ENCODE measurements around the gene HIF1A. TPM values are rescaled to one million over a fixed set of nuclear protein-coding genes. Genes with fewer than 3 reads are reported as not detected.

HIF1A gene
- total and polyA plus RNA-seq, 2 donors (not counting 3 experiments of a cell fraction or from before 2014, with no cell fraction given): 58.3 to 179 TPM

DNA sequence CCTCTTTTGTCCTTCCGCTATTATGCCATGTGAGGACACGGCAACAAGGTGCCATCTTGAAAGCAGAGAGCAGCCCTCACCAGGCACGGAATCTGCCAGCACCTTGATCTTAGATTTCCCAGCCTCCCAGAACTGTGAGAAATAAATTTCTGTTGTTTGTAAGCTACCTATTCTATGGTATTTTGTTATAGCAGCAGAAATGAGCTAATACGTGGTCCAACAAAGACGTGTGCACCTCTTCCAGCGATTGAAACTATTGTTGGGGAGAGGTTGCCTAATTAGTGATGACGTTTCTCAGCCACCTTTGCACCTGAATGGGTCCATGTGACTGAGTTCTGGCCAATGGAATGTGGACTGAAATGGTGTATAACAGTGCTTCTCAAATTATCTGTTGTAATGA, 64.6 kb downstream of the HIF1A start:
- no TSS peak for BruUV-seq (replicated peaks)
- DNase-seq (ENCODE audit: low read depth, low spot score) (no peak), FAIRE-seq (no peak)
- Histone ChIP-seq H3K36me3 (ENCODE audit: control insufficient read depth in 2 of 2, extremely low read depth in 1 of 2, insufficient read depth in 2 of 2, low read length in 2 of 2) (no peaks in the 10 kb centered on the region), H3K79me2 (ENCODE audit: control insufficient read depth, insufficient read depth, low read length) (peaks cover 26% of the 10 kb centered on the region), H3K27me3 (ENCODE audit: control insufficient read depth in 2 of 2, insufficient read depth in 2 of 2, low read length in 2 of 2) (no peaks in the 10 kb centered on the region), H3K9me1 (replicated peaks; ENCODE audit: control insufficient read depth, extremely low read depth, insufficient read depth, low read length) (no peaks in the 10 kb centered on the region), H3K4me2 (ENCODE audit: insufficient read depth, low read length) (no peak overlapping the region), H3K9ac (replicated peaks; ENCODE audit: extremely low read depth, insufficient read depth, low read length) (no peak overlapping the region), H3K9me3 (replicated peaks; ENCODE audit: control insufficient read depth, insufficient read depth, low read length) (no peaks in the 10 kb centered on the region), H2AFZ (ENCODE audit: low read depth, low read length) (no peak overlapping the region), H4K20me1 (replicated peaks; ENCODE audit: control insufficient read depth, extremely low read depth, insufficient read depth, low read length) (no peaks in the 10 kb centered on the region), H3K4me3 (replicated peaks in 1 of 3; ENCODE audit: insufficient read depth in 1 of 3, low read depth in 1 of 3, low read length in 3 of 3) (no peak overlapping the region), H3K27ac (ENCODE audit: insufficient read depth, low read depth, low read length) (no peak overlapping the region), H3K4me1 (ENCODE audit: control insufficient read depth, extremely low read depth, insufficient read depth, low read length) (peaks cover 17% of the 10 kb centered on the region)
- dilution Hi-C loops (cut with MboI; ENCODE audit: extremely low pct_ligation_motif_present, low sequenced_read_pairs) (no loop called here), intact Hi-C loops (cut with micrococcal nuclease) (loop anchor here (10.0 kb wide), 1 partner anchor 465 kb away; no protein-coding TSS in a partner anchor)
- TF ChIP-seq FOS (IDR thresholded peaks at IDR 0.05; ENCODE audit: borderline replicate concordance, insufficient read depth, low read length) (no peak), MYC (IDR thresholded peaks at IDR 0.05; ENCODE audit: low read depth, low read length) (no peak), EZH2 (IDR thresholded peaks at IDR 0.05; ENCODE audit: borderline replicate concordance, low read depth, low read length, severe bottlenecking) (no peak), JUN (IDR thresholded peaks at IDR 0.05; ENCODE audit: borderline replicate concordance, insufficient read depth, insufficient read length, low read depth) (no peak), POLR2A (IDR thresholded peaks at IDR 0.05; ENCODE audit: low read depth, low read length) (no peak), POLR2AphosphoS5 (IDR thresholded peaks at IDR 0.05; ENCODE audit: insufficient read depth, low read depth, low read length) (no peak), GATA2 (IDR thresholded peaks at IDR 0.05; ENCODE audit: insufficient read depth, insufficient read length, low read depth, low read length) (no peak)
- TF ChIP-seq, protein P1, sequence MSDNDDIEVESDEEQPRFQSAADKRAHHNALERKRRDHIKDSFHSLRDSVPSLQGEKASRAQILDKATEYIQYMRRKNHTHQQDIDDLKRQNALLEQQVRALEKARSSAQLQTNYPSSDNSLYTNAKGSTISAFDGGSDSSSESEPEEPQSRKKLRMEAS (IDR thresholded peaks at IDR 0.05; ENCODE audit: insufficient read depth, insufficient read length): no peak
- TF ChIP-seq, protein P2, sequence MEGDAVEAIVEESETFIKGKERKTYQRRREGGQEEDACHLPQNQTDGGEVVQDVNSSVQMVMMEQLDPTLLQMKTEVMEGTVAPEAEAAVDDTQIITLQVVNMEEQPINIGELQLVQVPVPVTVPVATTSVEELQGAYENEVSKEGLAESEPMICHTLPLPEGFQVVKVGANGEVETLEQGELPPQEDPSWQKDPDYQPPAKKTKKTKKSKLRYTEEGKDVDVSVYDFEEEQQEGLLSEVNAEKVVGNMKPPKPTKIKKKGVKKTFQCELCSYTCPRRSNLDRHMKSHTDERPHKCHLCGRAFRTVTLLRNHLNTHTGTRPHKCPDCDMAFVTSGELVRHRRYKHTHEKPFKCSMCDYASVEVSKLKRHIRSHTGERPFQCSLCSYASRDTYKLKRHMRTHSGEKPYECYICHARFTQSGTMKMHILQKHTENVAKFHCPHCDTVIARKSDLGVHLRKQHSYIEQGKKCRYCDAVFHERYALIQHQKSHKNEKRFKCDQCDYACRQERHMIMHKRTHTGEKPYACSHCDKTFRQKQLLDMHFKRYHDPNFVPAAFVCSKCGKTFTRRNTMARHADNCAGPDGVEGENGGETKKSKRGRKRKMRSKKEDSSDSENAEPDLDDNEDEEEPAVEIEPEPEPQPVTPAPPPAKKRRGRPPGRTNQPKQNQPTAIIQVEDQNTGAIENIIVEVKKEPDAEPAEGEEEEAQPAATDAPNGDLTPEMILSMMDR (IDR thresholded peaks at IDR 0.05; ENCODE audit: extremely low read depth in 1 of 2, insufficient read depth in 1 of 2, low read depth in 1 of 2, low read length in 2 of 2): no peak
- CTCF ChIA-PET: interaction anchor here (5.6 kb wide), 1 partner anchor 11 kb away, joined by 24 read pairs; no protein-coding TSS in a partner anchor
- POLR2A ChIA-PET: no interaction called here
